HG03442 (cell line): ENCODE data around the gene DAZAP1.

Source experiments
- ATAC-seq: cut with Tn5 transposase; IDR thresholded peaks from one replicate; pipeline ENCODE4 v1.9.1; 2021; ENCODE audit warnings: mild to moderate bottlenecking, moderate library complexity; ENCODE audit not compliant: unreplicated experiment

The DAZAP1 gene

DNA sequence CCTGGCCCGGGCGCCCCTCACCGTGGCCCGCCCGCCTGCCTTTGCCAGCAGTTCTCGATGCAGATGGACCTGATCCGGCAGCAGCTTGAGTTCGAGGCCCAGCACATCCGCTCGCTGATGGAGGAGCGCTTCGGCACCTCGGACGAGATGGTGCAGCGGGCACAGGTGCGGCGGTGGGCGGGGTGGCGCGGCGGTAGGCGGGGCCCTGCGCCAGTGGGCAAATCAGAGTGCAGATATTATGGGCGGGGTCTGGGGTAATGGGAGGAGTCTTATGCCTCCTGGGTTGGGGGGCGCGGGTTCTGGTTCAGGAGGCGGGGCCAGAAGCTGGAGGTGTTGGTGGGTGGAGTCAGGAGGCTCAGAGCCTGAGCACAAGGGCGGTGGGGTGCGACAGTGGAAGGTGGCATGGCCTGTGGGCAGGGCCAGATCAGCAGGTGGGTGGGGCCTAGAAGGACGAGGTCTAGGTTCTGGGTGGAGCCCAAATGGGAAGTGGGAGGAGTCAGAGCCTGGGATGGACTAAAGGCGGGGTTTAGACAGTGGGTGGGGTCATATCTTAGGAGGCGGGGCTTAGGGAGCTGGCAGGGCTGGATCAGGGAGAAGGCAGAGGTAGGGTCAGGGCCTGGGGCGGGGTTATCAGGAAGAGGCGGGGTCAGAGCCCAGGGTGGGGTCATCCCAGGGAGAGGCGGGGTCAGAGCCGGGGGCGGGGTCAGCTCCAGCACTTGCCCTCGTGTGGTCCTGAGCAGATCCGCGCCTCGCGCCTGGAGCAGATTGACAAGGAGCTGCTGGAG is 48.1 kb downstream of the DAZAP1 start:
- no peak for ATAC-seq

DNA sequence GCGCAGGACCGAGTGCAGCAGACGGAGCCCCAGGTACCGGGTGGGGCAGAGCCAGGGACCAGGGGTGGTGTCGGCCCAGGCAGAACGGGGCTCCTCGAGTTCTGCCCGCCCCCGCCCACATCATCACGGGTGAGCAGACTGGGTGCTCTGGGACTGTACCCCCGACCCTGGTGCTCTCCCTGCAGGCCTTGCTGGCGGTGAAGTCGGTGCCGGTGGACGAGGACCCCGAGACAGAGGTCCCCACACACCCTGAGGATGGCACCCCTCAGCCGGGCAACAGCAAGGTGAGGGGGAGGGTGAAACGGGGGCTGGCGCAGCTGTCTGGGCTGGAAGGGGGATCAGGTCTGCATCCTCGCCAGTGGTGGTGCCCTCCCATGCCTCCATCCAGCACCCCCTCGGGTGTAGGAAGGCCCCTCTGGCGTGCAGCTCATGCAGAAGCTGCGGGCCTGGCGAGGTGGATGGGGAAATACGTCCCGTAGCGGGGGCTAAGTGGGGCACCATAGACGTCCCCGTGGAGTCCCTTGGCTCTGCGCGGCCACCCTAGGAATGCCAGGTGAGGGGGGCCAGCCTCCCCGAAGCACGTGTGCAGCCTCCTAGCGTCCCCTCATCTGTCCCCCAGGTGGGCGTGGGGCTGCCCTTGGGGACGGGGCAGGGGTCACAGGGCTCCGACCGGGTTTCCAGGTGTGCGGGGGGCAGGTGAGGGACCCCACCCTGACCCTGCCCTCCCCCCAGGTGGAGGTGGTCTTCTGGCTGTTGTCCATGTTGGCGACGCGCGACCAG is 48.9 kb downstream of the DAZAP1 start:
- ATAC-seq: no peak

GRCh38 chr19:1457031-1457739 is 49.8 kb downstream of the DAZAP1 start:
- no peak for ATAC-seq

GRCh38 chr19:1457892-1458291 is 50.5 kb downstream of the DAZAP1 start:
- ATAC-seq: no peak

DNA sequence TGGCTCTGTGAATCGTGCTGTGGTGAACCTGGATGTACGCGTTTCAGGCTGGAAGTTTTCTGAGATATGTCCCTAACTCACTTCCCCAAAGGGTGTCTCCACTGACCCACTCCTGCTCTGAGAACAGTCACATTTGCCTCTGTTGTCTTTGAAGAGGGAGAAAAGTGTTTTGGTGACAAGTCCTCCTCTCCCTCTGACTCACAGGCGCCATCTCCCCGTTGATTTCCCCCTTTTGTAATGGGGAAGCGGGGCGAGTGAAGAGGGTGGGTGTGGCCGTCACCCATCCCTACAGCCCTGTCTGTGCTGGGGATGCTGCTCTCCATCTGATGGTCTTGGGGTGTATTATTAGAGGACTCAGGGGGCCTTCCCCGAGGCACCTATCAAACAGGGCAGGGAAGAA is 52.1 kb downstream of the DAZAP1 start:
- ATAC-seq: no peak

- ATAC-seq: no peak
Measured at GRCh38 chr19:1460033-1460995, 52.9 kb downstream of the DAZAP1 start.

DNA sequence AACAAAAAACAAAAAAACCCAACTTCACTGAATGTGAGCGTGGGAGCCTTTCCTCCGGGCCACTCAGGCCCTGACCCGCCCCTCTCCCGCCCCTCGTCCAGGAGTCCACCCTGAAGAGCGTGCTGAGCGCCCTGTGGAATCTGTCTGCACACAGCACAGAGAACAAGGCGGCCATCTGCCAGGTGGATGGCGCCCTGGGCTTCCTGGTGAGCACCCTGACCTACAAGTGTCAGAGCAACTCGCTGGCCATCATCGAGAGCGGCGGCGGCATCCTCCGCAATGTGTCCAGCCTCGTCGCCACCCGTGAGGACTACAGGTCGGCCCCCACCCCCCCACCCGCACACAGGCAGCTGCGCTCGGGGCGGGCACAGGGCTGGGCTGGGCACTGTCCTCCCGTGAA is 54.5 kb downstream of the DAZAP1 start:
- no peak for ATAC-seq

GRCh38 chr19:1465191-1466016 is 58.0 kb downstream of the DAZAP1 start:
- ATAC-seq: no peak

- no peak for ATAC-seq
Measured at GRCh38 chr19:1466018-1466460, 58.7 kb downstream of the DAZAP1 start.

DNA sequence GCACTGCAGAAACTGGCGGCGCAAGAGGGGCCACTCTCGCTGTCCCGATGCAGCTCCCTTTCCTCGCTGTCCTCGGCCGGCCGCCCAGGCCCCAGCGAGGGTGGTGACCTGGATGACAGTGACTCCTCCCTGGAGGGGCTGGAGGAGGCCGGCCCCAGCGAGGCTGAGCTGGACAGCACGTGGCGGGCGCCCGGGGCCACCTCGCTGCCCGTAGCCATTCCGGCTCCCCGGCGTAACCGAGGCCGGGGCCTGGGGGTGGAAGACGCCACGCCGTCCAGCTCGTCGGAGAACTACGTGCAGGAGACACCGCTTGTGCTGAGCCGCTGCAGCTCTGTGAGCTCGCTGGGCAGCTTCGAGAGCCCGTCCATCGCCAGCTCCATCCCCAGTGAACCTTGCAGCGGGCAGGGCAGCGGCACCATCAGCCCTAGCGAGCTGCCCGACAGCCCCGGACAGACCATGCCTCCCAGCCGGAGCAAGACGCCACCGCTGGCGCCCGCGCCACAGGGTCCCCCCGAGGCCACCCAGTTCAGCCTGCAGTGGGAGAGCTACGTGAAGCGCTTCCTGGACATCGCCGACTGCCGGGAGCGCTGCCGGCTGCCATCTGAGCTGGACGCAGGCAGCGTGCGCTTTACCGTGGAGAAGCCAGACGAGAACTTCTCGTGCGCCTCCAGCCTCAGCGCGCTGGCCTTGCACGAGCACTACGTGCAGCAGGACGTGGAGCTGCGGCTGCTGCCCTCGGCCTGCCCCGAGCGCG is 59.3 kb downstream of the DAZAP1 start:
- ATAC-seq: no peak

GRCh38 chr19:1467215-1467489 is 59.8 kb downstream of the DAZAP1 start:
- no peak for ATAC-seq

GRCh38 chr19:1467490-1468273 is 60.3 kb downstream of the DAZAP1 start:
- no peak for ATAC-seq

DNA sequence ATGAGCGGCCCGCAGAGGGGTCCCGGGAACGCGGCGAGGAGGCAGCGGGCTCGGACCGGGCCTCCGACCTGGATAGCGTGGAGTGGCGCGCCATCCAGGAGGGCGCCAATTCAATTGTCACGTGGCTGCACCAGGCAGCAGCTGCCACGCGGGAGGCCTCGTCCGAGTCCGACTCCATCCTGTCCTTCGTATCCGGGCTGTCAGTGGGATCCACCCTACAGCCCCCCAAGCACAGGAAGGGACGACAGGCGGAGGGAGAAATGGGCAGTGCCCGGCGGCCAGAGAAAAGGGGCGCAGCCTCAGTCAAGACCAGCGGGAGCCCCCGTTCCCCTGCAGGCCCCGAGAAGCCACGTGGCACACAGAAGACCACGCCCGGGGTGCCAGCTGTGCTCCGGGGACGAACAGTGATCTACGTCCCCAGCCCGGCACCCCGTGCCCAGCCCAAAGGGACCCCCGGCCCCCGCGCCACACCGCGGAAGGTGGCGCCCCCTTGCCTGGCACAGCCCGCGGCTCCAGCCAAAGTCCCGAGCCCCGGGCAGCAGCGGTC is 61.0 kb downstream of the DAZAP1 start:
- ATAC-seq: no peak

GRCh38 chr19:1468821-1469254 is 61.5 kb downstream of the DAZAP1 start:
- ATAC-seq: no peak

DNA sequence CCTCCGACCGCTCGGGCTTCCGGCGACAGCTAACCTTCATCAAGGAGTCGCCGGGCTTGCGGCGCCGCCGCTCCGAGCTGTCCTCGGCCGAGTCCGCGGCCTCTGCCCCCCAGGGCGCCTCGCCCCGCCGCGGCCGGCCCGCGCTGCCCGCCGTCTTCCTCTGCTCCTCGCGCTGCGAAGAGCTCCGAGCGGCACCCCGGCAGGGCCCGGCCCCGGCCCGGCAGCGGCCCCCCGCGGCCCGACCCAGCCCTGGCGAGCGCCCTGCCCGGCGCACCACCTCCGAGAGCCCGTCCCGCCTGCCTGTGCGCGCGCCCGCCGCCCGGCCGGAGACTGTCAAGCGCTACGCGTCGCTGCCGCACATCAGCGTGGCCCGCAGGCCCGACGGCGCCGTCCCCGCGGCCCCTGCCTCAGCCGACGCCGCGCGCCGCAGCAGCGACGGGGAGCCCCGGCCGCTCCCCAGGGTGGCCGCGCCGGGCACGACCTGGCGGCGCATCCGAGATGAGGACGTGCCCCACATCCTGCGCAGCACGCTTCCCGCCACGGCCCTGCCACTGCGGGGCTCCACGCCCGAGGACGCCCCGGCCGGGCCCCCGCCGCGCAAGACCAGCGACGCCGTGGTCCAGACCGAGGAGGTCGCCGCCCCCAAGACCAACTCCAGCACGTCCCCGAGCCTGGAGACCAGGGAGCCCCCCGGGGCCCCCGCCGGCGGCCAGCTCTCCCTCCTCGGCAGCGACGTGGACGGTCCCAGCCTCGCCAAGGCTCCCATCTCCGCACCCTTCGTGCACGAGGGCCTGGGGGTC is 62.1 kb downstream of the DAZAP1 start:
- ATAC-seq: no peak

GRCh38 chr19:1470055-1470304 is 62.6 kb downstream of the DAZAP1 start:
- no peak for ATAC-seq

- ATAC-seq: no peak
Measured at GRCh38 chr19:1470305-1471009, 63.1 kb downstream of the DAZAP1 start.
